Suprapubic skin (tissue), 4 donors: ENCODE results near the gene KIAA1755. TPM values are rescaled to one million over a fixed set of nuclear protein-coding genes. Genes with fewer than 3 reads are reported as not detected.

Experiments used
- DNase-seq, 2 donors: peaks; one replicate each; pipeline ENCODE4 v3.0.0-alpha.2; 2019; ENCODE audit warnings: low spot score in 2 of 2
- H3K27ac ChIP-seq: fragments of 200-600 bp; sonication (generic); one replicate; pipeline ENCODE4 v1.5.1; 2019
- H3K27me3 ChIP-seq: fragments of 200-600 bp; sonication (generic); one replicate; pipeline ENCODE4 v1.5.1; 2019
- H3K36me3 ChIP-seq: fragments of 200-600 bp; sonication (generic); one replicate; pipeline ENCODE4 v1.5.1; 2019
- H3K4me1 ChIP-seq: fragments of 200-600 bp; sonication (generic); one replicate; pipeline ENCODE4 v1.5.1; 2019
- H3K4me3 ChIP-seq: fragments of 200-600 bp; sonication (generic); one replicate; pipeline ENCODE4 v1.5.1; 2019; ENCODE audit warnings: mild to moderate bottlenecking
- H3K9me3 ChIP-seq: fragments of 200-600 bp; sonication (generic); one replicate; pipeline ENCODE4 v1.5.1; 2019
- CTCF ChIP-seq, 2 donors: fragments of 200-600 bp in 1 of 2; fragments of 450-650 bp in 1 of 2; sonication (generic) in 1 of 2; IDR thresholded peaks; one replicate each; pipeline ENCODE4 v1.5.1; 2016 to 2019; ENCODE audit warnings: antibody characterized with exemption in 2 of 2, mild to moderate bottlenecking in 1 of 2, moderate library complexity in 1 of 2
- EP300 ChIP-seq: sonication (generic); formaldehyde crosslinking; IDR thresholded peaks from one replicate; pipeline ENCODE4 v1.6.1; 2017; ENCODE audit warnings: antibody characterized with exemption
- POLR2A ChIP-seq, 2 donors: fragments of 450-650 bp; IDR thresholded peaks; one replicate each; pipeline ENCODE4 v1.6.1; 2017; ENCODE audit warnings: antibody characterized with exemption in 2 of 2, mild to moderate bottlenecking in 2 of 2, moderate library complexity in 2 of 2
- POLR2AphosphoS5 ChIP-seq, 3 donors: sonication (generic); formaldehyde crosslinking; IDR thresholded peaks; one replicate each; pipeline ENCODE4 v1.6.1; 2017; ENCODE audit warnings: antibody characterized with exemption in 3 of 3
- WGBS: methylation state at CpG from one replicate; pipeline ENCODE4 v1.1.5; 2018; 5-methylcytosine and 5-hydroxymethylcytosine counted together
- total RNA-seq, 4 donors: library from RNA; depleted of rRNA; stranded (reverse); fragments of >200 nt; gene quantifications; one replicate each; pipeline ENCODE4 v1.1.0, GENCODE V29; 2016

Gene KIAA1755
- total RNA-seq, 4 donors from 2014 or later = 1.2 to 3.3 (median 2.0) TPM; not detected in 1

DNA sequence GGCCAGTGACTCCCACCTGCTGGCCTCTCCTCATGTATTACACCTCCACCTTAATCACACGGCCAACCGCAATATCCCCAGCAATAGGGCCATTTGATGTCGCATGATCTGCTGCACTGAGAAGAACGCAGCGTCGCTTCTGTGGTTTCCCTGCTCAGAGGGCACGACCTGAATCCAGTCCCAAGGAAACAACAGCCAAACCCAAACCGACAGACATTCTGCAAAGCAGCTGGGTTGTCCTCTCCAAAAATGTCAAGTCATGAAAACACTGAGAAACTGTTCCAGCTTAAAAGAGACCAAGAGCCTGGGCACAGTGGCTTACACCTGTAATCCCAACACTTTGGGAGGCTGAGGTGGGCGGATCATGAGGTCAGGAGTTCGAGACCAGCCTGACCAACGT lies 35.9 kb upstream of the KIAA1755 start:
- no peaks in the 10 kb centered on the region for H3K27me3 ChIP-seq
- H3K4me3 ChIP-seq = no peak overlapping the region
- peaks cover 23% of the 10 kb centered on the region for H3K4me1 ChIP-seq
- H3K9me3 ChIP-seq = no peaks in the 10 kb centered on the region
- H3K27ac ChIP-seq = no peak overlapping the region
- TF ChIP-seq POLR2AphosphoS5 (IDR thresholded peaks at IDR 0.05) (no peak), CTCF (IDR thresholded peaks at IDR 0.05) (no peak), EP300 (no peak), POLR2A (IDR thresholded peaks at IDR 0.05) (no peak)
- no peaks in the 10 kb centered on the region for H3K36me3 ChIP-seq
- no peak for DNase-seq
- 83% methylated on average over 11 of the region's 11 CpGs for WGBS

DNA sequence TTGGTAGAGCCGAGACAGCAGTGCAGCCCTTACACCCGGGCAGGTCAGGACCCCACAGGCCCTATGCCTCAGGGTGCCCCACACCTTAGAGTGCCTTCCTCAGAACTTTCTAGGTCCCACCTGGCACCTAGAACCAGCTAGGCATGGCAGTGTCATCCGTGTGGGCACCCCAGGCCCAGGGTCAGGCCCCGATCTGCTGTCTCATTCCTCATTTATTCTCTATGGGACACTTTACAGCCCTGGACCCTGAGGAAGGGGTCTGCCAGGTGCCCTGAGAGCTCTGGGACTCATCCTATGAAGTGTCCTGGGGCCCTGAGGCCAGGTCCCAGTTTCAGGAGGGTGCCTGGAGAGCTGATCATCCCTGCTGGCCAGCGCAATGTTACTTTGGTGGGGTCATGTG lies 35.3 kb upstream of the KIAA1755 start:
- Histone ChIP-seq H3K36me3 (no peaks in the 10 kb centered on the region), H3K4me1 (peaks cover 23% of the 10 kb centered on the region), H3K9me3 (no peaks in the 10 kb centered on the region), H3K27me3 (no peaks in the 10 kb centered on the region), H3K27ac (no peak overlapping the region), H3K4me3 (no peak overlapping the region)
- no peak for DNase-seq
- no peak for TF ChIP-seq CTCF (IDR thresholded peaks at IDR 0.05)
- no peak for TF ChIP-seq POLR2A (IDR thresholded peaks at IDR 0.05)
- TF ChIP-seq EP300 = no peak
- no peak for TF ChIP-seq POLR2AphosphoS5 (IDR thresholded peaks at IDR 0.05)
- WGBS = 97% methylated on average over 5 of the region's 5 CpGs

DNA sequence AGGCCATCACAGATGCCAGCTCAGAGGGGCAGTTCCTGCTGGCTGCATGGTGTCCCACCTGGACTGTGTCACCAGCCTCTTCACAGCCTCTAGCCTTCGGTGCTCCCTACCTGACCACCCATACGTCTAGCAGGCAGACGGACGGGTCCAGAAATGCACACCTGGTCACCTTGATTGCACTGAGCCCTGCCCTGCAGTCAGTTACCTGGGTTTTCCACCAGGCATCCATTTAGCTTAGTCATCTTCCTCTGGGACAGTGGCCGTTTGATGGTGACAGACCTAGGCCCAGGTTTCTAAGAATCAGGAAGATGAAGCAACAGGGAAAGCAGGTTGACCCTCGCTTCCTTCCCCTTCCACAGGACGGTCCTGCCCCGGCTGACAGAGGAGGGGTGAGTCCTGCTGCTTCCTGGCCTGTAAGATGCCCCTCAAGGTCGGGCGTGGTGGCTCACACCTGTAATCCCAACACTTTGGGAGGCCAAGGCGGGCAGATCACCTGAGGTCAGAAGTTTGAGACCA lies 33.6 kb upstream of the KIAA1755 start:
- peaks cover 11% of the 10 kb centered on the region for H3K4me1 ChIP-seq
- TF ChIP-seq CTCF (IDR thresholded peaks at IDR 0.05) (no peak), POLR2AphosphoS5 (IDR thresholded peaks at IDR 0.05) (no peak), POLR2A (IDR thresholded peaks at IDR 0.05) (no peak), EP300 (no peak)
- WGBS = 88% methylated on average over 7 of the region's 11 CpGs

GRCh38 chr20:38293491-38294065 lies 33.0 kb upstream of the KIAA1755 start:
- Histone ChIP-seq H3K27me3 (no peaks in the 10 kb centered on the region), H3K36me3 (no peaks in the 10 kb centered on the region), H3K9me3 (no peaks in the 10 kb centered on the region), H3K27ac (no peak overlapping the region), H3K4me3 (no peak overlapping the region), H3K4me1 (peaks cover 5% of the 10 kb centered on the region)
- TF ChIP-seq POLR2A (IDR thresholded peaks at IDR 0.05) = no peak
- no peak for TF ChIP-seq EP300
- no peak for TF ChIP-seq CTCF (IDR thresholded peaks at IDR 0.05)
- 66% methylated on average over 7 of the region's 7 CpGs for WGBS
- DNase-seq = no peak

More for the DNA sequence above, 33.6 kb upstream of the KIAA1755 start:
- no peak for DNase-seq
- no peaks in the 10 kb centered on the region for H3K9me3 ChIP-seq
- no peaks in the 10 kb centered on the region for H3K27me3 ChIP-seq
- H3K4me3 ChIP-seq = no peak overlapping the region
- no peak overlapping the region for H3K27ac ChIP-seq
- H3K36me3 ChIP-seq = no peaks in the 10 kb centered on the region

- Histone ChIP-seq H3K27me3 (no peaks in the 10 kb centered on the region), H3K27ac (no peak overlapping the region), H3K4me1 (no peaks in the 10 kb centered on the region), H3K4me3 (no peak overlapping the region), H3K36me3 (no peaks in the 10 kb centered on the region), H3K9me3 (no peaks in the 10 kb centered on the region)
- WGBS = 50% methylated on average over 3 of the region's 3 CpGs
- TF ChIP-seq POLR2AphosphoS5 (IDR thresholded peaks at IDR 0.05) (no peak), POLR2A (IDR thresholded peaks at IDR 0.05) (no peak), CTCF (IDR thresholded peaks at IDR 0.05) (no peak), EP300 (no peak)
- DNase-seq = no peak
Measured at GRCh38 chr20:38291966-38292365, 31.4 kb upstream of the KIAA1755 start.
